Coronary artery (tissue), 2 donors: ENCODE measurements around the gene PLSCR1.

ENCODE experiments used
- DNase-seq: peaks from one replicate; pipeline ENCODE4 v3.0.0-alpha.2; 2017; ENCODE audit warnings: low spot score
- H3K27ac ChIP-seq, 2 donors: fragments of 200-600 bp; sonication (generic); one replicate each; pipeline ENCODE4 v1.5.1; 2016 to 2019
- H3K4me3 ChIP-seq: fragments of 200-600 bp; sonication (generic); 2 replicates; pipeline ENCODE4 v1.5.1; 2016; ENCODE audit warnings: mild to moderate bottlenecking, moderate library complexity
- TF ChIP-seq, protein P1 (sequence below): fragments of 200-600 bp; sonication (generic); IDR thresholded peaks from one replicate; pipeline ENCODE4 v1.5.1; 2019; ENCODE audit warnings: antibody characterized with exemption

Gene PLSCR1

GRCh38 chr3:146561463-146561862, 17.1 kb upstream of the PLSCR1 start:
- no peak overlapping the region for H3K27ac ChIP-seq
- TF ChIP-seq, protein P1, sequence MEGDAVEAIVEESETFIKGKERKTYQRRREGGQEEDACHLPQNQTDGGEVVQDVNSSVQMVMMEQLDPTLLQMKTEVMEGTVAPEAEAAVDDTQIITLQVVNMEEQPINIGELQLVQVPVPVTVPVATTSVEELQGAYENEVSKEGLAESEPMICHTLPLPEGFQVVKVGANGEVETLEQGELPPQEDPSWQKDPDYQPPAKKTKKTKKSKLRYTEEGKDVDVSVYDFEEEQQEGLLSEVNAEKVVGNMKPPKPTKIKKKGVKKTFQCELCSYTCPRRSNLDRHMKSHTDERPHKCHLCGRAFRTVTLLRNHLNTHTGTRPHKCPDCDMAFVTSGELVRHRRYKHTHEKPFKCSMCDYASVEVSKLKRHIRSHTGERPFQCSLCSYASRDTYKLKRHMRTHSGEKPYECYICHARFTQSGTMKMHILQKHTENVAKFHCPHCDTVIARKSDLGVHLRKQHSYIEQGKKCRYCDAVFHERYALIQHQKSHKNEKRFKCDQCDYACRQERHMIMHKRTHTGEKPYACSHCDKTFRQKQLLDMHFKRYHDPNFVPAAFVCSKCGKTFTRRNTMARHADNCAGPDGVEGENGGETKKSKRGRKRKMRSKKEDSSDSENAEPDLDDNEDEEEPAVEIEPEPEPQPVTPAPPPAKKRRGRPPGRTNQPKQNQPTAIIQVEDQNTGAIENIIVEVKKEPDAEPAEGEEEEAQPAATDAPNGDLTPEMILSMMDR = no peak
- H3K4me3 ChIP-seq = no peak overlapping the region
- DNase-seq = no peak

DNA sequence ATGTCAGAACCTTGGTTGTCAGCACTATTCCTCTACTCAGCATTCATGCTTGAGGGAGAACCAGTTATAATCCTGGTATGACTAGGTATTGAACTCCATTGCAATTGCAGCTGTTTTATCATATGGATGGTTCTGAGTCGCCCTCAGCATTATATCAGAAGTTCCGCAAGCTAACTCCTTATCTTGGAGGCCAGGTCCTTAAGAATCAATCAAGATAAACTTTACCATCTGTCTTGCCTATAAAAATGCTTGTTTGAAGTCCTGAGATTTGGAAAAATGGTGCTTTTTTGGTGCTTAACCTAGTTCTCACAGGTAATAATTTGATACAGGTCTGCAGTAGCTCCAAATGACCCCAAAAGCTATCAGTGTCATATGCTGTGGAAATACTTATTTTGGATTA, 16.3 kb upstream of the PLSCR1 start:
- Histone ChIP-seq H3K27ac (no peak overlapping the region), H3K4me3 (no peak overlapping the region)
- no peak for DNase-seq
- TF ChIP-seq, protein P1 = no peak

DNA sequence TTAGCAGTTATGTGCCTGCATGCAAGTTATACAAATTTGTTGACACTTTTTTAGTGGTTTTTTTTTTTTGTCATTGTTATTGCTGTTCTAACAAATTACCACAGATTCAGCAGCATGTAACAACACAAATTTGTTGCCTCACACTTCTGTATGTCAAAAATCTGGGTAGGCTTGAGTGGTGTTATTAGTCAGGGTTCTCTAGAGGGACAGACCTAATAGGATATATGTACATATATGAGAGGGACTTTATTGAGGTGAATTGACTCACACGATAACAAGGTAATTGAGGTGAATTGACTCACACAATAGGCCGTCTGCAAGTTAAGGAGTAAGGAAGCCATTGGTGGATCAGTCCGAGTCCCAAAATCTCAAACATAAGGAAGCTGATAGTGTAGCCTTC, 15.0 kb upstream of the PLSCR1 start:
- DNase-seq = no peak
- TF ChIP-seq, protein P1 = no peak
- Histone ChIP-seq H3K27ac (no peak overlapping the region), H3K4me3 (no peak overlapping the region)

DNA sequence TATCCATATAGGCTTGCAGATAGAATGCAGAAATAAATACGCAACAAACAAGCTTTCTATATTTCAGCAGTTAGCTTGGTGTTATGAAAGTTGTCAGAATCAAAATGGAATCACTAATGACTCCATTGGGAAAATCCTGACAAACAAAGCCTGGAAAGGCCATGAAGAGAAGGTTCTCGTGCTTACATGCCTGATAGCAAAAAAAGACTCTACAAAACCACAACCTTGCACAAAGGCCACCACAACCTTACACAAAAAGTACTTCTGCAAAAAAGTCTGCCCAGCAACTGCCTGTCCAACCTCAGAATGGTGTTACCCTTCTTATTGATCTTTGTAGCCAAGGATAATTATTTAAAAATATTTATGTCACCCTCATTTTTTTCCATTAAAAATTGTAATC, 14.4 kb upstream of the PLSCR1 start:
- TF ChIP-seq, protein P1 = no peak
- Histone ChIP-seq H3K4me3 (no peak overlapping the region), H3K27ac (no peak overlapping the region)
- DNase-seq = no peak

DNA sequence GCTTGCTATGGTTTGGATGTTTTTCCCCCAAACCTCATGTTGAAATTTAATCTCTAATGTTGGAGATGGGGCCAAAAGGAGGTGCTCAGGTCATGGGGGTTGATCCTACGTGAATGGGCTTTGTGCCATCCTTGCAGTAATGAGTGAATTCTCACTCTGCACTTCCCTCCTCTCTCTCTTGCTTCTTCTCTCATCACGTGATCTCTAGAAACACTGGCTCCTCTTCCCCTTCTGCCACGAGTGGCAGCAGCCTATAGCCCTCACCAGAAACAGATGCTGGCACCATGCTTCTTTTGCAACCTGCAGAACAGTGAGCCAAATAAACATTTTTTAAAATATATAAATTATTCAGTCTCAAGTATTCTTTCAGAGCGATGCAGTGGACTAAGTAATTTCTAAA, 13.3 kb upstream of the PLSCR1 start:
- TF ChIP-seq, protein P1 = no peak
- no peak for DNase-seq
- no peak overlapping the region for H3K4me3 ChIP-seq
- H3K27ac ChIP-seq = no peak overlapping the region

DNA sequence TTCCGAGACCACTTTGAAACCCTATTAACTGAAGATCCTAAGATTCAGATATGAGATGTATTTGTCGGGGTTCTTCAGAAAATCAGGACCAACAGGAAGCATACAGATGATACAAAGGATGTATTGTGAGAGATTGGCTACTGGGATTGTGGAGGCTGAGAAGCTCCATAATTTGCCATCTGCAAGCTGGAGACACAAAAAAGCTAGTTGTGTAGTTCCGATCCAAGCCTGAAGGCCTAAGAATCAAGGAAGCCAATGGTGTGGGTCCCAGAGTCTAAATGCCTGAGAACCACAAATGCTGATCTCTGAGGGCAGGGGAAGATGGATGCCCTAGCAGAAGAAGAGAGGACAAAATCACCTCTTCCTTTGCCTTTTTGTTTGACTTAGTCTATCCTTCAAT, 10.9 kb upstream of the PLSCR1 start:
- no peak overlapping the region for H3K27ac ChIP-seq
- TF ChIP-seq, protein P1 = no peak

GRCh38 chr3:146554151-146554760, 9.8 kb upstream of the PLSCR1 start:
- no peak overlapping the region for H3K4me3 ChIP-seq
- no peak overlapping the region for H3K27ac ChIP-seq
- DNase-seq = no peak
- TF ChIP-seq, protein P1 = no peak

More for the DNA sequence above, 10.9 kb upstream of the PLSCR1 start:
- no peak overlapping the region for H3K4me3 ChIP-seq
- DNase-seq = no peak
